ENCODE measurements around the gene CPNE8. TPM values are rescaled to one million over a fixed set of nuclear protein-coding genes. Genes with fewer than 3 reads are reported as not detected.

The CPNE8 gene
- total RNA-seq, 1 donor from 2014 or later: 13.4 TPM

- ATAC-seq: no peak
- no peak for DNase-seq
- intact Hi-C loops (cut with micrococcal nuclease): no loop called here
These were observed 54.9 kb downstream of the CPNE8 start for GRCh38 chr12:38850461-38850860.

GRCh38 chr12:38847247-38847646 lies 58.1 kb downstream of the CPNE8 start:
- DNase-seq (no peak), ATAC-seq (no peak)
- intact Hi-C loops (cut with micrococcal nuclease): no loop called here

GRCh38 chr12:38844267-38844666 lies 61.1 kb downstream of the CPNE8 start:
- ATAC-seq (no peak), DNase-seq (no peak)
- intact Hi-C loops (cut with micrococcal nuclease): no loop called here

GRCh38 chr12:38838056-38838850 lies 67.1 kb downstream of the CPNE8 start:
- intact Hi-C loops (cut with micrococcal nuclease): no loop called here
- ATAC-seq (no peak), DNase-seq (no peak)

GRCh38 chr12:38831715-38832114 lies 73.7 kb downstream of the CPNE8 start:
- intact Hi-C loops (cut with micrococcal nuclease): no loop called here

GRCh38 chr12:38825006-38825405 lies 80.4 kb downstream of the CPNE8 start:
- no peak for ATAC-seq
- intact Hi-C loops (cut with micrococcal nuclease): no loop called here
- no peak for DNase-seq

More at GRCh38 chr12:38831715-38832114, 73.7 kb downstream of the CPNE8 start:
- ATAC-seq (no peak), DNase-seq (no peak)

- intact Hi-C loops (cut with micrococcal nuclease): no loop called here
- DNase-seq (no peak), ATAC-seq (no peak)
These were observed 81.7 kb downstream of the CPNE8 start for GRCh38 chr12:38823738-38824137.

- DNase-seq (no peak), ATAC-seq (no peak)
- intact Hi-C loops (cut with micrococcal nuclease): no loop called here
These were observed 82.1 kb downstream of the CPNE8 start for GRCh38 chr12:38823314-38823713.

GRCh38 chr12:38817942-38818341 lies 87.4 kb downstream of the CPNE8 start:
- no peak for ATAC-seq
- DNase-seq: no peak
- intact Hi-C loops (cut with micrococcal nuclease): no loop called here

GRCh38 chr12:38813923-38814322 lies 91.5 kb downstream of the CPNE8 start:
- intact Hi-C loops (cut with micrococcal nuclease): no loop called here
- DNase-seq: no peak
- ATAC-seq: no peak

GRCh38 chr12:38811814-38812356 lies 93.5 kb downstream of the CPNE8 start:
- ATAC-seq: no peak
- intact Hi-C loops (cut with micrococcal nuclease): no loop called here

GRCh38 chr12:38809832-38810231 lies 95.6 kb downstream of the CPNE8 start:
- no peak for DNase-seq
- intact Hi-C loops (cut with micrococcal nuclease): no loop called here
- no peak for ATAC-seq

More at GRCh38 chr12:38811814-38812356, 93.5 kb downstream of the CPNE8 start:
- no peak for DNase-seq

- ATAC-seq: no peak
- intact Hi-C loops (cut with micrococcal nuclease): no loop called here
- DNase-seq: no peak
These were observed 117.3 kb downstream of the CPNE8 start for GRCh38 chr12:38788106-38788505.

GRCh38 chr12:38785381-38785780 lies 120.0 kb downstream of the CPNE8 start:
- no peak for ATAC-seq
- intact Hi-C loops (cut with micrococcal nuclease): no loop called here
- no peak for DNase-seq

- intact Hi-C loops (cut with micrococcal nuclease): no loop called here
- no peak for DNase-seq
These were observed 122.1 kb downstream of the CPNE8 start for GRCh38 chr12:38783304-38783703.

GRCh38 chr12:38782359-38782758 lies 123.0 kb downstream of the CPNE8 start:
- no peak for ATAC-seq
- intact Hi-C loops (cut with micrococcal nuclease): no loop called here
- no peak for DNase-seq

More at GRCh38 chr12:38783304-38783703, 122.1 kb downstream of the CPNE8 start:
- ATAC-seq: no peak

- intact Hi-C loops (cut with micrococcal nuclease): no loop called here
- DNase-seq (no peak), ATAC-seq (no peak)
These were observed 128.7 kb downstream of the CPNE8 start for GRCh38 chr12:38776647-38777046.

GRCh38 chr12:38775457-38775856 lies 129.9 kb downstream of the CPNE8 start:
- intact Hi-C loops (cut with micrococcal nuclease): no loop called here
- DNase-seq: no peak
- ATAC-seq: no peak

GRCh38 chr12:38772437-38772836 lies 133.0 kb downstream of the CPNE8 start:
- ATAC-seq (no peak), DNase-seq (no peak)
- intact Hi-C loops (cut with micrococcal nuclease): no loop called here

- ATAC-seq (no peak), DNase-seq (no peak)
- intact Hi-C loops (cut with micrococcal nuclease): no loop called here
These were observed 133.5 kb downstream of the CPNE8 start for GRCh38 chr12:38771871-38772270.
